ENCODE measurements around the gene ADPRH. TPM values are rescaled to one million over a fixed set of nuclear protein-coding genes. Genes with fewer than 3 reads are reported as not detected.

ADPRH gene
- polyA plus RNA-seq, 2 of the 4 experiments (the other 2 are of a cell fraction) = 3.7 to 3.8 TPM

GRCh38 chr3:119599558-119600174, 20.4 kb downstream of the ADPRH start:
- CTCF ChIA-PET = interaction anchor here (0.6 to 2.1 kb wide), 5 partner anchors 13 to 1138 kb away, joined by 3 to 6 read pairs (median 4); no protein-coding TSS in a partner anchor
- no peak for FAIRE-seq

GRCh38 chr3:119600732-119601131, 21.4 kb downstream of the ADPRH start:
- POLR2A ChIA-PET = no interaction called here
- DNase-seq (ENCODE audit: low read depth in 1 of 2, low spot score in 1 of 2) = peak in 1 of 2 experiments; percentile 12
- Histone ChIP-seq H3K9me3 (no peaks in the 10 kb centered on the region), H3K4me2 (no peak overlapping the region), H3K4me1 (peaks cover 8% of the 10 kb centered on the region; the same call in 2 of the 3 replicates), H3K4me3 (no peak overlapping the region), H3K27ac (no peak overlapping the region)
- peak; percentile 54 to 87; a peak in 4 of 6 replicates for ATAC-seq
- TF ChIP-seq RAD21 (conservative IDR thresholded peaks at IDR 0.05 in 1 of 2, IDR thresholded peaks at IDR 0.05 in 1 of 2) (peak in 1 of 2 experiments; percentile 33; a peak in 2 of 5 replicates), JUNB (IDR thresholded peaks at IDR 0.05) (no peak)
- FAIRE-seq = no peak
- WGBS (ENCODE audit: missing lambda C conversion rate) = 44% methylated on average over 5 of the region's 5 CpGs
- CTCF ChIA-PET = interaction anchor here (0.6 to 2.1 kb wide), 3 partner anchors 9 to 81 kb away, joined by 3 to 6 read pairs (median 5); no protein-coding TSS in a partner anchor

More at GRCh38 chr3:119599558-119600174, 20.4 kb downstream of the ADPRH start:
- 85% methylated on average over 6 of the region's 6 CpGs for WGBS (ENCODE audit: missing lambda C conversion rate)
- Histone ChIP-seq H3K4me1 (peaks cover 8% of the 10 kb centered on the region; the same call in 2 of the 3 replicates), H3K27ac (no peak overlapping the region), H3K4me2 (no peak overlapping the region), H3K4me3 (no peak overlapping the region), H3K9me3 (no peaks in the 10 kb centered on the region)
- TF ChIP-seq TP53 (CRISPR knock-in tag; IDR thresholded peaks at IDR 0.05) (no peak), GATA3 (IDR thresholded peaks at IDR 0.05; ENCODE audit: borderline replicate concordance) (no peak)
- ATAC-seq (no peak), DNase-seq (ENCODE audit: low read depth in 1 of 2, low spot score in 1 of 2) (no peak)
- POLR2A ChIA-PET = interaction anchor here (1.6 kb wide), 1 partner anchor 136 kb away, joined by 3 read pairs; the partner anchor contains the start of gene TMEM39A

GRCh38 chr3:119601154-119601553, 21.9 kb downstream of the ADPRH start:
- Histone ChIP-seq H3K27ac (no peak overlapping the region), H3K4me1 (peaks cover 8% of the 10 kb centered on the region; the same call in 2 of the 3 replicates), H3K9me3 (no peaks in the 10 kb centered on the region), H3K4me2 (no peak overlapping the region), H3K4me3 (no peak overlapping the region)
- TF ChIP-seq ATOH8 (CRISPR knock-in tag; IDR thresholded peaks at IDR 0.05; ENCODE audit: low read depth) = no peak
- TF ChIP-seq FOSB (CRISPR knock-in tag; IDR thresholded peaks at IDR 0.05) = no peak
- TF ChIP-seq HEYL (CRISPR knock-in tag; IDR thresholded peaks at IDR 0.05) = no peak
- TF ChIP-seq HOXB13 (CRISPR knock-in tag; IDR thresholded peaks at IDR 0.05; ENCODE audit: low read depth) = no peak
- no peak for TF ChIP-seq KDM1A (IDR thresholded peaks at IDR 0.05; ENCODE audit: low read depth)
- TF ChIP-seq ZNF302 (CRISPR knock-in tag; IDR thresholded peaks at IDR 0.05) = no peak
- no peak for TF ChIP-seq PBX3 (IDR thresholded peaks at IDR 0.05)
- no peak for TF ChIP-seq POLR2AphosphoS2 (conservative IDR thresholded peaks at IDR 0.05; ENCODE audit: low read length)
- no peak for TF ChIP-seq E2F6 (IDR thresholded peaks at IDR 0.05; ENCODE audit: borderline replicate concordance, low read depth)
- TF ChIP-seq EHMT2 (IDR thresholded peaks at IDR 0.05; ENCODE audit: low read depth) = no peak
- no peak for TF ChIP-seq EHF (CRISPR knock-in tag; IDR thresholded peaks at IDR 0.05)
- TF ChIP-seq CBX8 (IDR thresholded peaks at IDR 0.05) = no peak
- no peak for TF ChIP-seq MYC (IDR thresholded peaks at IDR 0.05; ENCODE audit: borderline replicate concordance, low read length)
- TF ChIP-seq ZC3H11A (IDR thresholded peaks at IDR 0.05) = no peak
- no peak for TF ChIP-seq HOXA7 (CRISPR knock-in tag; IDR thresholded peaks at IDR 0.05)
- TF ChIP-seq HES2 (IDR thresholded peaks at IDR 0.05) = no peak
- ChIA-PET POLR2A (no interaction called here), CTCF (interaction anchor here (1.7 to 2.1 kb wide), 2 partner anchors 11 to 81 kb away, joined by 5 to 6 read pairs; no protein-coding TSS in a partner anchor)
- FAIRE-seq (no peak), ATAC-seq (no peak), DNase-seq (ENCODE audit: low read depth in 1 of 2, low spot score in 1 of 2) (no peak)
- WGBS (ENCODE audit: missing lambda C conversion rate) = 84% methylated on average over 3 of the region's 3 CpGs

Measured in A549 (cell line).